ENCODE results near the gene MMP14.
"Not testable (repeated sequence)": the region's sequence is repeated elsewhere in the genome, so short reads cannot be mapped to it uniquely, and the experiment has no call there.

MMP14 gene

GRCh38 chr14:22842211-22843122, 6.1 kb downstream of the MMP14 start:
- no peak for DNase-seq (ENCODE audit: low read depth in 2 of 2)

DNA sequence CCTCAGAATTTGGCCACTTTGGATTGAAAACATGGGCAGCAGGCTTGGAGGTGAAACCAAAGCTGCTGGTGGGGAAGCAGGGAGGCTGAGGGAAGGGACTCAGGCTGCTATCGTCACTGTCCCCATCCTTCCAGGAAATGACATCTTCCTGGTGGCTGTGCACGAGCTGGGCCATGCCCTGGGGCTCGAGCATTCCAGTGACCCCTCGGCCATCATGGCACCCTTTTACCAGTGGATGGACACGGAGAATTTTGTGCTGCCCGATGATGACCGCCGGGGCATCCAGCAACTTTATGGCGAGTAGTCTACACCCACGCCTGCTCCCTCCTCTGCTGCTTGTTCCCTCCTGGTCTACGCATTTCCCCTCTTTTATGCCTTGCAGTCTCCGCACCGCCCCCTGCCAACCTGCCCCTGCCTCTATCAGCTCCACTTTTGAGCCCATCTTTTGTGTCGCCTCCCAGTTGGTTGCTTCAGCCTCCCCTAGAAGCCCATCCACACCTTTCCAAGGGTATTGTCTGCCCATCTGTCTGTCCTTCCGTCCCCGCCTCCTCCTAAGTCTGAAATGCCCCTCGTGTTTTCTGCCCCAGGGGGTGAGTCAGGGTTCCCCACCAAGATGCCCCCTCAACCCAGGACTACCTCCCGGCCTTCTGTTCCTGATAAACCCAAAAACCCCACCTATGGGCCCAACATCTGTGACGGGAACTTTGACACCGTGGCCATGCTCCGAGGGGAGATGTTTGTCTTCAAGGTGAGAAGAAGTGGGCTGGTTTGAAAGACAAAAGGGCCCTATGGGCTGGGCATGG, 6.9 kb downstream of the MMP14 start:
- DNase-seq (ENCODE audit: low read depth in 2 of 2): no peak

DNA sequence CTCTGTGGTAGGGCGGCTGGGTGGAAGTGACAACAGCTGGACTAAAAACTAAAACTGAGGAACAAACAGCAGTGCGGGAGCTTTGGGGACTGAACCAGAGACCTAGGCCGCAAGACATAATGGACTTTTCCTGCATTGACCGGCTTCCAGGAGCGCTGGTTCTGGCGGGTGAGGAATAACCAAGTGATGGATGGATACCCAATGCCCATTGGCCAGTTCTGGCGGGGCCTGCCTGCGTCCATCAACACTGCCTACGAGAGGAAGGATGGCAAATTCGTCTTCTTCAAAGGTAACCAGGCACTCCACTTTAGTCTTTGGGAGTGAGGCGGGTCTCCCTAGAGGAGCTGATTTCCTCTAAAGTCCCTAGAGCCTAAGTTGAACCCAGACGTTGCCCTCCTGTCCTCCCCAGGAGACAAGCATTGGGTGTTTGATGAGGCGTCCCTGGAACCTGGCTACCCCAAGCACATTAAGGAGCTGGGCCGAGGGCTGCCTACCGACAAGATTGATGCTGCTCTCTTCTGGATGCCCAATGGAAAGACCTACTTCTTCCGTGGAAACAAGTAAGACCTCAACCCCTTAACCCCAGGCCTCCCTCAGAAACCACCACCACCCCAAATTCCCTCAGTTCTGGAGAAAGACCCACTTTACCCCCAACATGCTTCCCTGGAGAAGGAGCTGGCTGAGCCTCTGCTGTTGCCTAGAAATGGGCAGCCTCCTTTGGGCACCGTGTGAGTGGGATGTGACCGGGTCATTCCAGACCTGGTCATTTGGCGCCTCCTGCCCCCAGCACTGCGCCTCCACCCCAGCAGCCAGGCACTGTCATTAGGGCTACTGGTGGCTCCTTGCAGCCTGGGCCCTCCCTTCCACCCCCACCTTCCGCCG, 8.1 kb downstream of the MMP14 start:
- no peak for DNase-seq (ENCODE audit: low read depth in 2 of 2)

- DNase-seq (ENCODE audit: low read depth in 2 of 2): no peak
Measured at GRCh38 chr14:22845103-22845394, 8.7 kb downstream of the MMP14 start.

GRCh38 chr14:22845821-22846625, 9.6 kb downstream of the MMP14 start:
- no peak for DNase-seq (ENCODE audit: low read depth in 2 of 2)

- no peak for DNase-seq (ENCODE audit: low read depth in 2 of 2)
Measured at GRCh38 chr14:22846811-22847307, 10.5 kb downstream of the MMP14 start.

GRCh38 chr14:22847661-22848341, 11.4 kb downstream of the MMP14 start:
- no peak for DNase-seq (ENCODE audit: low read depth in 2 of 2)

DNA sequence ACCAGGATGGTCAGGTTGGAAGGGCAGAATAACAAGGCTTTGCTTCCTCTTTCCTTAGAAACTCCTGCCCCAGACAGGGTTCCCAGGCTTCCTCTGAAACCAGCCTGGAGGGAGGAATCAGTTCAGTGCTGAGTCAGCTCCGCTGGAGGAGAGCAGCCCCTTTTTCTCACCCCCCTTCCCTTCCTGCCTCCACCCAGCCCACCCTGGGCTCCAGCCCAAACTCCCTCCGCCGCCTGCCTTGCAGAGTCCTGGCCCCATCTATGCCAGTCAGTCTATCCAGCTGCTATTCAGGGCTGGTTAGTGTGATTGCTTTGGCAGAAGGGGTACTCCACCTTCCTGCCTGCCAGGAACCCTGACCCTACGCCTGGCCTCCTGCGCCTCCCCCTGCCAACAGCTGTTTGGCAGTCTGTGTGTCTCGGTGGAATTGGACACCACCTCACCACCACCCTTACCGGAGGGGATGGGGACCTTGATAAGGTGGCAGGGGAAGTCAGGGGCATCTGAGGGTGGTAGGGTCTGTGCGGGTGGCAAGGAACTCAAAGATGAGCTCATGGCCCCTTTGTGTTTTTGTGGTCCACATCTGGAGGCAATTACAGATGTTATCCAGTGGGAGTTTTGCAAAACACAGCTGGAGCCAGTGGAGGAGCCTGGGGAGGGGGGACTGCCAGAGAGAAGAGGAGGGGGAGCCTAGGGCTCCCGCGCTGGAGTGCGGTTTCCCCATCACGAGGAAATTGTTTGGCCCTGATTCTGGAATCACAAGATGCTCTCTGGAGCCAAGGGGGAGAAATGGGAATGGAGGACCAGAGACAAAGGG, 12.2 kb downstream of the MMP14 start:
- DNase-seq (ENCODE audit: low read depth in 2 of 2): no peak

DNA sequence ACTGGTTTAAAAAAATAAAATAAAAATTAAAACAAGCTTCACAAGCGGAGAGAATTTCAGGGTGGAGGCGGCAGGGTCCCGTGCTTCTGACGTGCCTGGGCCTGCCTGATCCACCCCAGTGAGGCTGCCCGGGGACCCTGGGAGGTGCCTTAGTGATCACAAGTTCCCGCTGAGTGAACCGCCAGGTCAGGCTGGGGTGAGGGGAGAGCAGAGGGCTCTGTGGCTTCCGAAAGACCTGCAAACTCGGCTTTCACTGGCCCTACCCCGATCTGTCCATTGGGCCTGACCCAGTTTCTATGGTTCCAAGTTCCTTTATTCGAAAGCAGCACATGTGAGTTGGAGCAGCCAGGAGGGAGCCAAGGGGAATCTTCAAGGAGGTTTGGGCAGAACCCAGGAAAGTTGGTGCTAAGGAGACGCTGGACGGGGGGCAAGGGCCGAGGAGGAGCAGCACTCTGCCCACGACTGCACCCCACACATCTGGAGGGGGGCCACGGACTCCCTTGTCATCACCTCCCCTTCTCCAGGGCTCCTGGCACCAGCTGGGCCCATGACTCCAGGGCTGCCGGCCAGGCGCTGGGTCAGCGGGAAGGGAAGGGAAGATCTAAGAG, 12.9 kb downstream of the MMP14 start:
- DNase-seq (ENCODE audit: low read depth in 2 of 2): no peak

- DNase-seq (ENCODE audit: low read depth in 2 of 2): no peak
Measured at GRCh38 chr14:22850944-22851764, 14.8 kb downstream of the MMP14 start.

GRCh38 chr14:22852178-22852577, 15.8 kb downstream of the MMP14 start:
- DNase-seq (ENCODE audit: low read depth in 2 of 2): not testable (repeated sequence)

- no peak for DNase-seq (ENCODE audit: low read depth in 2 of 2)
Measured at GRCh38 chr14:22852599-22852939, 16.2 kb downstream of the MMP14 start.

GRCh38 chr14:22852940-22853767, 16.8 kb downstream of the MMP14 start:
- peak; percentile 68 to 86 for DNase-seq (ENCODE audit: low read depth in 2 of 2)

GRCh38 chr14:22854296-22854695, 17.9 kb downstream of the MMP14 start:
- DNase-seq (ENCODE audit: low read depth in 2 of 2): not testable (repeated sequence)

GRCh38 chr14:22854963-22855724, 18.8 kb downstream of the MMP14 start:
- no peak for DNase-seq (ENCODE audit: low read depth in 2 of 2)

- no peak for DNase-seq (ENCODE audit: low read depth in 2 of 2)
Measured at GRCh38 chr14:22856428-22856827, 20.0 kb downstream of the MMP14 start.

GRCh38 chr14:22860377-22860776, 24.0 kb downstream of the MMP14 start:
- DNase-seq (ENCODE audit: low read depth in 2 of 2): not testable (repeated sequence)
